RWPE2 (cell line): ENCODE measurements around the gene SCG3.
"Not testable (repeated sequence)": the region's sequence is repeated elsewhere in the genome, so short reads cannot be mapped to it uniquely, and the experiment has no call there.

ENCODE experiments used
- ATAC-seq: fragments of 200-7000 bp; cut with Tn5 transposase; 3 replicates; pipeline ENCODE4 v1.9.1; 2021; ENCODE audit warnings: low read depth
- DNase-seq: peaks from one replicate; pipeline ENCODE4 v3.0.0-alpha.2; 2020; ENCODE audit warnings: low spot score
- H3K27ac ChIP-seq: fragments of 450-650 bp; 2 replicates; pipeline ENCODE4 v1.5.1; 2017; ENCODE audit warnings: mild to moderate bottlenecking; ENCODE audit not compliant: poor library complexity, severe bottlenecking
- H3K27me3 ChIP-seq: fragments of 250-450 bp; sonication (Bioruptor Pico); 2 replicates; pipeline ENCODE4 v1.5.1; 2021; ENCODE audit warnings: mild to moderate bottlenecking, moderate library complexity; ENCODE audit not compliant: insufficient read depth, poor library complexity, severe bottlenecking
- H3K36me3 ChIP-seq: fragments of 250-450 bp; sonication (Bioruptor Pico); 2 replicates; pipeline ENCODE4 v1.5.1; 2020; ENCODE audit warnings: low read depth, mild to moderate bottlenecking, moderate library complexity
- H3K4me1 ChIP-seq: fragments of 250-450 bp; sonication (Bioruptor Pico); 2 replicates; pipeline ENCODE4 v1.5.1; 2021; ENCODE audit warnings: mild to moderate bottlenecking, moderate library complexity; ENCODE audit not compliant: insufficient read depth, poor library complexity, severe bottlenecking
- H3K4me3 ChIP-seq: fragments of 250-450 bp; sonication (Bioruptor Pico); 2 replicates; pipeline ENCODE4 v1.5.1; 2021; ENCODE audit warnings: mild to moderate bottlenecking, moderate library complexity; ENCODE audit not compliant: severe bottlenecking
- H3K9me3 ChIP-seq: fragments of 250-450 bp; sonication (Bioruptor Pico); 2 replicates; pipeline ENCODE4 v1.5.1; 2021; ENCODE audit warnings: mild to moderate bottlenecking, moderate library complexity; ENCODE audit not compliant: severe bottlenecking
- TF ChIP-seq, protein P1 (sequence below): fragments of 450-650 bp; IDR thresholded peaks from one replicate; pipeline ENCODE4 v1.5.1; 2017; ENCODE audit warnings: mild to moderate bottlenecking, moderate library complexity; ENCODE audit not compliant: poor library complexity, severe bottlenecking

Gene SCG3

DNA sequence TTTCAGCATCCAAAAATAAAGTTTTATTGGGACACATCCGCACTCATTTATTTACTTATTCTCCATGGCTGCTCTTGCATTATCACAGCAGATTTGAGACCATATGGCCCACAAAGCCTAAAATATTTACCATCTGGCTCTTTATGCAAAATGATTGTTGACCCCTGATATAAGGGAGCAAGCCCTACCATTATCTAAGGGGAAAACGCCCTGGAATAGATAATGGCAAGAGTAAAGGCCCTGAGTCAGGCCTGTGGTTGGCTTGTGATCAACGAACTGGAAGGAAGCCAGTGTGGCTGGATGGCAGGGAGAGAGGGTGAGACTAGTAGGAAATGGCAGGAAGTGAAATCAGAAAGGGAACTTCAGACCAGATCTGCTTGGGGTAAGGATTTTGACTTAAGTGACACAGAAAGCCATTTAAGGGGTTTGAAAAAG lies 34.2 kb upstream of the SCG3 start:
- ATAC-seq (peak; percentile 74), DNase-seq (no peak)
- Histone ChIP-seq H3K9me3 (no peaks in the 10 kb centered on the region), H3K4me1 (peaks cover 9% of the 10 kb centered on the region), H3K4me3 (no peak overlapping the region), H3K27ac (no peak overlapping the region), H3K27me3 (no peaks in the 10 kb centered on the region), H3K36me3 (no peaks in the 10 kb centered on the region)
- TF ChIP-seq, protein P1, sequence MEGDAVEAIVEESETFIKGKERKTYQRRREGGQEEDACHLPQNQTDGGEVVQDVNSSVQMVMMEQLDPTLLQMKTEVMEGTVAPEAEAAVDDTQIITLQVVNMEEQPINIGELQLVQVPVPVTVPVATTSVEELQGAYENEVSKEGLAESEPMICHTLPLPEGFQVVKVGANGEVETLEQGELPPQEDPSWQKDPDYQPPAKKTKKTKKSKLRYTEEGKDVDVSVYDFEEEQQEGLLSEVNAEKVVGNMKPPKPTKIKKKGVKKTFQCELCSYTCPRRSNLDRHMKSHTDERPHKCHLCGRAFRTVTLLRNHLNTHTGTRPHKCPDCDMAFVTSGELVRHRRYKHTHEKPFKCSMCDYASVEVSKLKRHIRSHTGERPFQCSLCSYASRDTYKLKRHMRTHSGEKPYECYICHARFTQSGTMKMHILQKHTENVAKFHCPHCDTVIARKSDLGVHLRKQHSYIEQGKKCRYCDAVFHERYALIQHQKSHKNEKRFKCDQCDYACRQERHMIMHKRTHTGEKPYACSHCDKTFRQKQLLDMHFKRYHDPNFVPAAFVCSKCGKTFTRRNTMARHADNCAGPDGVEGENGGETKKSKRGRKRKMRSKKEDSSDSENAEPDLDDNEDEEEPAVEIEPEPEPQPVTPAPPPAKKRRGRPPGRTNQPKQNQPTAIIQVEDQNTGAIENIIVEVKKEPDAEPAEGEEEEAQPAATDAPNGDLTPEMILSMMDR = no peak

DNA sequence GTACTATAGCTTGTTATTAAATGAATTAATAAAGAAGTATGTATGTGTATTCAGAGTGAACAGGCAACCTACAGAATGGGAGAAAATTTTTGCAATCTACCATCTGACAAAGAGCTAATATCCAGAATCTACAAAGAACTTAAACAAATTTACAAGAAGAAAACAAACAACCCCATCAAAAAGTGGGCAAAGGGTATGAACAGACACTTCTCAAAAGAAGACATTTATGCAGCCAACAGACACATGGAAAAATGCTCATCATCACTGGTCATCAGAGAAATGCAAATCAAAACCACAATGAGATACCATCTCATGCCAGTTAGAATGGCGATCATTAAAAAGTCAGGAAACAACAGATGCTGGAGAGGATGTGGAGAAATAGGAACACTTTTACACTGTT lies 33.2 kb upstream of the SCG3 start:
- not testable (repeated sequence) for DNase-seq, H3K27me3 ChIP-seq

DNA sequence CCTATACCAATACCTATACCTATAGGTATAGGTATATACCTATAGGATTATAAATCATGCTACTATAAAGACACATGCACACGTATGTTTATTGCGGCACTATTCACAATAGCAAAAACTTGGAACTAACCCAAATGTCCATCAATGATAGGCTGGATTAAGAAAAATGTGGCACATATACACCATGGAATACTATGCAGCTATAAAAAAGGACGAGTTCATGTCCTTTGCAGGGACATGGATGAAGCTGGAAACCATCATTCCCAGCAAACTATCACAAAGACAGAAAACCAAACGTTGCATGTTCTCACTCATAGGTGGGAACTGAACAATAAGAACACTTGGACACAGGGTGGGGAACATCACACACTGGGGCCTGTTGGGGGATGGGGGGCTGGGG lies 32.7 kb upstream of the SCG3 start:
- not testable (repeated sequence) for H3K27ac ChIP-seq, ATAC-seq, DNase-seq, H3K4me3 ChIP-seq, H3K9me3 ChIP-seq, H3K36me3 ChIP-seq, H3K4me1 ChIP-seq, H3K27me3 ChIP-seq

More for the DNA sequence above, 33.2 kb upstream of the SCG3 start:
- not testable (repeated sequence) for ATAC-seq, H3K9me3 ChIP-seq, H3K4me1 ChIP-seq, H3K27ac ChIP-seq, H3K4me3 ChIP-seq, H3K36me3 ChIP-seq

DNA sequence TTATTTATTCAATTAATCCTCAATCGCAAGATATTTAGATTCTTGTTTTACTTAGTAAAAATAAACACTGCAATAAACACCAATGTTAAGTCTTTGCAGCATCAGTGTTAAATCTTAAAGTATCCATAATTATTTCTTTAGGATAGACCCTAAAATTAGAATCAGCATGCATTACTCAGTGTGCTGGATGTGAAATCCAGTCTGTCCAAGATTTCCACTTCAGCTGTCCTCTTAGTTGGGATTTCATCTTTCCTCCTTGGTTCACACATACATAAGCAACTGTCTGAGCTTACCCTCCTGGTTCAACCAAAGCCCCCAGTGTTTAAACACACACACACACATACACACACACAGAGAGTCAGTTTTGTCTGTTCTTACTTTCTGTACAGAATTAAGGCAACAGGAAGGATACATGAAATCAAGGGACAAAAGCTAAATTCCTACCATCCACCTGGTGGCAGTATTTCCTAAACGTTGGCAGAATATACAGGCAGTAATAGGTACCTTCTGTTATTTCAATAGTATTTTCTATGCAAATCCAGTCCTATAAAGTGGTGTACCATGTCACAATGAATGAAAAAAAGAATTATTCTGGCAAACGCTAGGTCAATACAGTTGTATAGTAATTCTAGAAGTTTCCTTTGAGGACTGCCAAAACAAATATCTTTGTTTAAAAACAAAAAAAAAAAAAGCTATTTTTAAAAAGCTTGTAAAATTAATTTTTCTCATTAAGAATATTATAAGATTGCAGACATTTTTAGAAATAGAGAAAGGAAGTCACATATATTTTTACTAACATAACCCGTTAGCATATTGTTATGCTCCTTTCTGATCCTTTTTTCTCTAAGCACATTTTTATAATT lies 31.4 kb upstream of the SCG3 start:
- H3K4me1 ChIP-seq = peaks cover 4% of the 10 kb centered on the region
- DNase-seq = no peak
- H3K4me3 ChIP-seq = no peak overlapping the region
- H3K9me3 ChIP-seq = no peaks in the 10 kb centered on the region
- ATAC-seq = peak; percentile 92
- TF ChIP-seq, protein P1 = peak; percentile 98
- H3K36me3 ChIP-seq = no peaks in the 10 kb centered on the region
- H3K27ac ChIP-seq = no peak overlapping the region
- no peaks in the 10 kb centered on the region for H3K27me3 ChIP-seq

DNA sequence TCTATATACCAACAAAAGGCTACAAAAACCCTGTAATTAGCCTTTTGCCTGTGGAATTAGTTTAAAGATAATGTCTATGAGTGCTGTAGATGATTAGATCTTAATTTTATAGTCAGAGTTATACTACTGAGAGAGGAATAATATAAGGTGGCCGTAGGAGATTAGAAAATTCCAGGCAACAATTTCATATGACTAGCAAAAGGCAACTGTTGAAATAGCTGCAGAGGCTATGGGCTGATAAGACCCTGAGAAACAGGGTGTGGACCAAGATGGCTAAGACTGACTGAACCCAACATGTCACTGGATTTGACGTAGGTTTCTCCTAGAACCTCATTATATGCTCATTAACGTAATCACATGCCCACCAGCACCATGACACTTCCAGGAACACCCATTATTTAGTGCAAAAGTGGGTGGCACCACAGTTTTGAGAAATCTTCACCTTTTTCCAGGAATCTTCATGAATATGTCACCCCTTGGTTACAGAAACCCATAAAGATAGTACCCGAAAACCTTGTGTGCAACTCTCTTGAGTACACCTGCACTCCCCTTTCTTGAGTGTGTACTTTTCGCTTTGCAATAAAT lies 29.1 kb upstream of the SCG3 start:
- no peak overlapping the region for H3K27ac ChIP-seq
- H3K9me3 ChIP-seq = no peaks in the 10 kb centered on the region
- no peak for ATAC-seq
- TF ChIP-seq, protein P1 = no peak
- no peak for DNase-seq
- H3K4me1 ChIP-seq = peaks cover 2% of the 10 kb centered on the region
- H3K4me3 ChIP-seq = no peak overlapping the region
- H3K27me3 ChIP-seq = no peaks in the 10 kb centered on the region
- H3K36me3 ChIP-seq = no peaks in the 10 kb centered on the region

DNA sequence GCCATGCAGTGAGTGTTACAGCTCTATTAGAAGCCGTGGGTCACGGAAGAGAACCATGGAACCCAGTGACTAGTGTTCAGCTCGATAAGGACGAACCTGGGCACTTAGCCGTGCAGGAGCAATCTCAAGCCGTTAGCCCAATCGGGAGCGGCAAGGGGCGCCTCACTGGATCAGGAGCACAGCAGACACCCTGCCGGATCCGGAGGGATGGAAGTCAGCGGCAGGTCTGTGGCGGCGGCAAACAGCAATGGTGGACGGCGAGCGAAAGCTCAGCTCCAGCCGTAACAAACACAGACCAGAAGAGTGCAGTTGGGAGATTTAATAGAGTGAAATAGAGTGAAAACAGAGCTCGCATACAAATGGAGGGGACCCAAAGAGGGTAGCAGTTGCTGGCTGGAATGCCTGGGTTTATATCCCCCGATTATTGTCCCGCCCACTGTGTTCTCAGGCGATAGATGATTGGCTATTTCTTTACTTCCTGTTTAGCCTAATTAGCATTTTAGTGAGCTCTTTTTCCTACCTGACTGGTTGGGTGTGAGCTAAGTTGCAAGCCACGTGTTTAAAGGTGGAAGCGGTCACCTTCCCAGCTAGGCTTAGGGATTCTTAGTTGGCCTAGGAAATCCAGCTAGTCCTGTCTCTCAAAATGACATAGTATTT lies 25.8 kb upstream of the SCG3 start:
- H3K36me3 ChIP-seq, ATAC-seq, DNase-seq, H3K4me1 ChIP-seq, H3K4me3 ChIP-seq, H3K9me3 ChIP-seq, H3K27ac ChIP-seq, H3K27me3 ChIP-seq: not testable (repeated sequence)
